Measurements from ENCODE around the gene ATM. TPM values are rescaled to one million over a fixed set of nuclear protein-coding genes. Genes with fewer than 3 reads are reported as not detected.
A peak's percentile ranks its signal among the peaks of the same experiment; 100 is the strongest.
"Not testable (repeated sequence)": the region's sequence is repeated elsewhere in the genome, so short reads cannot be mapped to it uniquely, and the experiment has no call there.

Gene ATM
- total and polyA plus RNA-seq, 10 of the 15 experiments (the other 5 are each of a cell fraction or from before 2014, with no cell fraction given) = 10.0 to 91.5 (median 40.2) TPM

DNA sequence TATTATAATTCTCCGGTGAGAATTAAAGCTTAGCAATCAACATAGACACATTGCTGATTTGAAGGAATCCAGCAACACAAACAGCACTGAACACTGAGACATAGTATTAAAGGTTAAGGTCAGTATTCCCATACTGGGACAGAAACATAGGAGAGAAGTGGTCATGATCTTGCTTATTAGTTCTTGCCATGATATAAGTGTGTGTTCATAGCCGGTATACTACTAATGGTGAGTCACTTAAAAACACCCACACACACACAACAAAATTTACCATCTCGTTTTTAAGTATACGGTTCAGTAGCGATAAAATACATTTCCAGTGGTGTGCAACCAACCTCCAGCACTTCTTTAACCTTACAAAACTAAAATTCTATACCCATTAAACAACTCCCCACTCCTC lies 148.1 kb downstream of the ATM start:
- no peak overlapping the region for H3K27ac ChIP-seq (ENCODE audit: control insufficient read depth, insufficient read depth)
- ATAC-seq = no peak
- no peak overlapping the region for H3K4me2 ChIP-seq (ENCODE audit: control insufficient read depth, insufficient read depth)
- ChIA-PET POLR2A (interaction anchor here (0.6 kb wide), 1 partner anchor 25 kb away, joined by 5 read pairs; no protein-coding TSS in a partner anchor), RAD21 (ENCODE audit: unreplicated experiment) (no interaction called here), SMC1A (ENCODE audit: uncharacterized antibody, unreplicated experiment) (no interaction called here), CTCF (no interaction called here)
- no peaks in the 10 kb centered on the region for H3K9me3 ChIP-seq (replicated peaks; ENCODE audit: control insufficient read depth, insufficient read depth, low read length)
- DNase-seq (ENCODE audit: low read depth, low spot score) = no peak
- H3K79me2 ChIP-seq (ENCODE audit: control insufficient read depth, insufficient read depth, low read length) = no peaks in the 10 kb centered on the region
- TF ChIP-seq HDAC2 (IDR thresholded peaks at IDR 0.05) (no peak), NKRF (conservative IDR thresholded peaks at IDR 0.05) (no peak), MEF2A (IDR thresholded peaks at IDR 0.05; ENCODE audit: insufficient read depth, low read depth, low read length) (no peak), CEBPB (IDR thresholded peaks at IDR 0.05; ENCODE audit: borderline replicate concordance in 1 of 2, low read depth in 2 of 2, low read length in 2 of 2) (no peak), CBX3 (IDR thresholded peaks at IDR 0.05; ENCODE audit: borderline replicate concordance, low read depth) (no peak), MTA3 (IDR thresholded peaks at IDR 0.05; ENCODE audit: borderline replicate concordance, low read length) (no peak), PKNOX1 (IDR thresholded peaks at IDR 0.05) (no peak), CBX5 (IDR thresholded peaks at IDR 0.05; ENCODE audit: low read depth) (no peak), BMI1 (IDR thresholded peaks at IDR 0.05; ENCODE audit: borderline replicate concordance) (no peak), RUNX3 (IDR thresholded peaks at IDR 0.05; ENCODE audit: low read length) (no peak), RBBP5 (conservative IDR thresholded peaks at IDR 0.05) (no peak)
- TF ChIP-seq, protein P1, sequence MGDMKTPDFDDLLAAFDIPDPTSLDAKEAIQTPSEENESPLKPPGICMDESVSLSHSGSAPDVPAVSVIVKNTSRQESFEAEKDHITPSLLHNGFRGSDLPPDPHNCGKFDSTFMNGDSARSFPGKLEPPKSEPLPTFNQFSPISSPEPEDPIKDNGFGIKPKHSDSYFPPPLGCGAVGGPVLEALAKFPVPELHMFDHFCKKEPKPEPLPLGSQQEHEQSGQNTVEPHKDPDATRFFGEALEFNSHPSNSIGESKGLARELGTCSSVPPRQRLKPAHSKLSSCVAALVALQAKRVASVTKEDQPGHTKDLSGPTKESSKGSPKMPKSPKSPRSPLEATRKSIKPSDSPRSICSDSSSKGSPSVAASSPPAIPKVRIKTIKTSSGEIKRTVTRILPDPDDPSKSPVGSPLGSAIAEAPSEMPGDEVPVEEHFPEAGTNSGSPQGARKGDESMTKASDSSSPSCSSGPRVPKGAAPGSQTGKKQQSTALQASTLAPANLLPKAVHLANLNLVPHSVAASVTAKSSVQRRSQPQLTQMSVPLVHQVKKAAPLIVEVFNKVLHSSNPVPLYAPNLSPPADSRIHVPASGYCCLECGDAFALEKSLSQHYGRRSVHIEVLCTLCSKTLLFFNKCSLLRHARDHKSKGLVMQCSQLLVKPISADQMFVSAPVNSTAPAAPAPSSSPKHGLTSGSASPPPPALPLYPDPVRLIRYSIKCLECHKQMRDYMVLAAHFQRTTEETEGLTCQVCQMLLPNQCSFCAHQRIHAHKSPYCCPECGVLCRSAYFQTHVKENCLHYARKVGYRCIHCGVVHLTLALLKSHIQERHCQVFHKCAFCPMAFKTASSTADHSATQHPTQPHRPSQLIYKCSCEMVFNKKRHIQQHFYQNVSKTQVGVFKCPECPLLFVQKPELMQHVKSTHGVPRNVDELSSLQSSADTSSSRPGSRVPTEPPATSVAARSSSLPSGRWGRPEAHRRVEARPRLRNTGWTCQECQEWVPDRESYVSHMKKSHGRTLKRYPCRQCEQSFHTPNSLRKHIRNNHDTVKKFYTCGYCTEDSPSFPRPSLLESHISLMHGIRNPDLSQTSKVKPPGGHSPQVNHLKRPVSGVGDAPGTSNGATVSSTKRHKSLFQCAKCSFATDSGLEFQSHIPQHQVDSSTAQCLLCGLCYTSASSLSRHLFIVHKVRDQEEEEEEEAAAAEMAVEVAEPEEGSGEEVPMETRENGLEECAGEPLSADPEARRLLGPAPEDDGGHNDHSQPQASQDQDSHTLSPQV (IDR thresholded peaks at IDR 0.05) = no peak
- in situ Hi-C loops (cut with MboI) = no loop called here
- H2AFZ ChIP-seq (ENCODE audit: control insufficient read depth, low read depth, low read length) = no peak overlapping the region
- BruUV-seq (replicated peaks) = no TSS peak
- FAIRE-seq = peak; percentile 31
- peaks cover 0 to 2% of the 10 kb centered on the region in 2 experiments; a peak in 1 of 4 replicates for H3K36me3 ChIP-seq (ENCODE audit: control insufficient read depth in 2 of 2, insufficient read depth in 2 of 2, low read length in 1 of 2)
- H3K9ac ChIP-seq (ENCODE audit: control insufficient read depth, insufficient read depth, low read length) = no peak overlapping the region
- H3K27me3 ChIP-seq (replicated peaks in 1 of 2; ENCODE audit: control insufficient read depth in 2 of 2, insufficient read depth in 2 of 2, low read length in 1 of 2) = no peaks in the 10 kb centered on the region
- H4K20me1 ChIP-seq (ENCODE audit: control insufficient read depth, insufficient read depth) = no peaks in the 10 kb centered on the region
- H3K4me1 ChIP-seq (ENCODE audit: control insufficient read depth, insufficient read depth, low read length) = no peaks in the 10 kb centered on the region
- 67% methylated on average over 5 of the region's 5 CpGs for WGBS (ENCODE audit: insufficient coverage, insufficient replicate concordance, low lambda C conversion rate, missing lambda C conversion rate)
- no peak overlapping the region for H3K4me3 ChIP-seq
- intact Hi-C loops (cut with micrococcal nuclease; ENCODE audit: unreplicated experiment) = no loop called here

- H3K9ac ChIP-seq (ENCODE audit: control insufficient read depth, insufficient read depth, low read length); H4K20me1 ChIP-seq (ENCODE audit: control insufficient read depth, insufficient read depth); intact Hi-C loops (cut with micrococcal nuclease; ENCODE audit: unreplicated experiment); SMC1A ChIA-PET (ENCODE audit: uncharacterized antibody, unreplicated experiment); FAIRE-seq; RAD21 ChIA-PET (ENCODE audit: unreplicated experiment); H3K27me3 ChIP-seq (replicated peaks in 1 of 2; ENCODE audit: control insufficient read depth in 2 of 2, insufficient read depth in 2 of 2, low read length in 1 of 2); BruUV-seq (replicated peaks); ATAC-seq; H3K4me2 ChIP-seq (ENCODE audit: control insufficient read depth, insufficient read depth); H3K79me2 ChIP-seq (ENCODE audit: control insufficient read depth, insufficient read depth, low read length); H3K36me3 ChIP-seq (ENCODE audit: control insufficient read depth in 2 of 2, insufficient read depth in 2 of 2, low read length in 1 of 2); H3K9me3 ChIP-seq (replicated peaks; ENCODE audit: control insufficient read depth, insufficient read depth, low read length); CTCF ChIA-PET; H3K4me3 ChIP-seq; H2AFZ ChIP-seq (ENCODE audit: control insufficient read depth, low read depth, low read length); in situ Hi-C loops (cut with MboI); POLR2A ChIA-PET; H3K4me1 ChIP-seq (ENCODE audit: control insufficient read depth, insufficient read depth, low read length); DNase-seq (ENCODE audit: low read depth, low spot score); H3K27ac ChIP-seq (ENCODE audit: control insufficient read depth, insufficient read depth): not testable (repeated sequence)
- 93% methylated on average over 24 of the region's 24 CpGs for WGBS (ENCODE audit: insufficient coverage, insufficient replicate concordance, low lambda C conversion rate, missing lambda C conversion rate)
These were observed 150.6 kb downstream of the ATM start for GRCh38 chr11:108373505-108373904.

All from GM12878 (cell line).